SK-N-SH (cell line): ENCODE results near the gene DUSP16. TPM values are rescaled to one million over a fixed set of nuclear protein-coding genes. Genes with fewer than 3 reads are reported as not detected.

Source experiments
- CTCF ChIA-PET: fragments of 300-600, 350-600 bp; formaldehyde crosslinking; extraction: SDS; loops from one replicate; lab custom pipeline; 2021; lab: Yijun Ruan, JAX
- POLR2A ChIA-PET: fragments of 350-600 bp; sonication (Branson Sonifier 250); formaldehyde crosslinking; extraction: SDS; loops from one replicate; lab custom pipeline; 2020; ENCODE audit warnings: antibody characterized with exemption, inconsistent platforms; lab: Yijun Ruan, JAX
- DNase-seq: peaks from one replicate; pipeline ENCODE4 v3.0.0; 2012
- H2AFZ ChIP-seq: fragments of 200-600 bp; sonication (generic); 2 replicates; pipeline ENCODE4 v1.8.1; 2016; ENCODE audit warnings: antibody characterized with exemption, mild to moderate bottlenecking, low read depth
- H3F3A ChIP-seq: fragments of 200-600 bp; sonication (generic); replicated peaks from 2 replicates; pipeline ENCODE3; 2016; ENCODE audit warnings: antibody characterized with exemption, mild to moderate bottlenecking; ENCODE audit not compliant: insufficient read depth
- H3K27ac ChIP-seq, 2 experiments: fragments of 200-500 bp in 1 of 2; fragments of 200-600 bp in 1 of 2; sonication (Bioruptor generic) in 1 of 2; sonication (generic), shearing (Covaris generic) in 1 of 2; 2 replicates each; pipeline versions ENCODE4 v1.5.1 to v1.6.1; 2014 to 2016; ENCODE audit warnings: low read depth in 2 of 2, inconsistent platforms in 1 of 2, low read length in 1 of 2, mild to moderate bottlenecking in 1 of 2, mixed read lengths in 1 of 2
- H3K27me3 ChIP-seq: fragments of 200-600 bp; sonication (generic), shearing (Covaris generic); 2 replicates; pipeline ENCODE4 v1.6.1; 2016; ENCODE audit warnings: mixed run types; ENCODE audit not compliant: insufficient read depth
- H3K36me3 ChIP-seq, 2 experiments: fragments of 200-500 bp in 1 of 2; fragments of 200-600 bp in 1 of 2; sonication (Bioruptor generic) in 1 of 2; sonication (generic) in 1 of 2; replicated peaks in 1 of 2; 2 replicates each; pipeline versions ENCODE3 to v1.5.1; 2014 to 2016; ENCODE audit warnings: low read length in 1 of 2, mild to moderate bottlenecking in 1 of 2; ENCODE audit not compliant: insufficient read depth in 2 of 2, control insufficient read depth in 1 of 2
- H3K4me1 ChIP-seq, 2 experiments: fragments of 200-500 bp in 1 of 2; fragments of 200-600 bp in 1 of 2; sonication (Bioruptor generic) in 1 of 2; sonication (generic), shearing (Covaris generic) in 1 of 2; 2 replicates each; pipeline versions ENCODE4 v1.5.1 to v1.6.1; 2014 to 2016; ENCODE audit warnings: low read depth in 1 of 2, low read length in 1 of 2, mixed run types in 1 of 2; ENCODE audit not compliant: insufficient read depth in 2 of 2, control insufficient read depth in 1 of 2
- H3K4me2 ChIP-seq: fragments of 200-600 bp; sonication (generic), shearing (Covaris generic); 2 replicates; pipeline ENCODE4 v1.6.1; 2017; ENCODE audit warnings: mixed run types
- H3K4me3 ChIP-seq, 2 experiments: fragments of 200-500 bp in 1 of 2; fragments of 200-600 bp in 1 of 2; sonication (Bioruptor generic) in 1 of 2; sonication (generic), shearing (Covaris generic) in 1 of 2; 2 replicates each; pipeline versions ENCODE4 v1.5.1 to v1.8.1; 2014 to 2016; ENCODE audit warnings: low read depth in 2 of 2, inconsistent platforms in 1 of 2, low read length in 1 of 2, mild to moderate bottlenecking in 1 of 2, mixed read lengths in 1 of 2, moderate library complexity in 1 of 2
- H3K79me2 ChIP-seq: fragments of 200-600 bp; sonication (generic); 2 replicates; pipeline ENCODE4 v1.8.1; 2017; ENCODE audit warnings: mild to moderate bottlenecking; ENCODE audit not compliant: insufficient read depth
- H3K9ac ChIP-seq: fragments of 200-600 bp; sonication (generic); 2 replicates; pipeline ENCODE4 v1.6.1; 2017; ENCODE audit warnings: mixed run types
- H3K9me2 ChIP-seq: fragments of 200-600 bp; sonication (generic); 2 replicates; pipeline ENCODE4 v1.6.1; 2017; ENCODE audit warnings: mixed run types
- H3K9me3 ChIP-seq: fragments of 200-600 bp; sonication (generic); 2 replicates; pipeline ENCODE4 v1.6.1; 2017; ENCODE audit warnings: mixed run types, mild to moderate bottlenecking, moderate library complexity
- H4K20me1 ChIP-seq: fragments of 200-600 bp; sonication (generic); 2 replicates; pipeline ENCODE4 v1.6.1; 2017; ENCODE audit warnings: mild to moderate bottlenecking, mixed run types; ENCODE audit not compliant: insufficient read depth
- CHD2 ChIP-seq: fragments of 150-350 bp; IDR thresholded peaks from 2 replicates; pipeline ENCODE4 v1.6.1; 2018; ENCODE audit warnings: low read length; ENCODE audit not compliant: partially characterized antibody
- CTCF ChIP-seq: fragments of 200-600 bp; sonication (generic); IDR thresholded peaks from 2 replicates; pipeline ENCODE4 v1.6.1; 2017; ENCODE audit warnings: antibody characterized with exemption, mild to moderate bottlenecking, moderate library complexity
- EP300 ChIP-seq, 2 experiments: IDR thresholded peaks; 2 replicates each; pipeline versions ENCODE4 v1.4.0 to v1.6.1; 2012; ENCODE audit warnings: borderline replicate concordance in 1 of 2, low read depth in 1 of 2, low read length in 1 of 2
- FOSL2 ChIP-seq: IDR thresholded peaks from 2 replicates; pipeline ENCODE4 v1.4.0; 2012; ENCODE audit warnings: low read depth, mild to moderate bottlenecking, moderate library complexity, borderline replicate concordance
- FOXJ3 ChIP-seq: sonication (generic); formaldehyde crosslinking; IDR thresholded peaks from 2 replicates; pipeline ENCODE4 v1.5.1; 2020; ENCODE audit warnings: mild to moderate bottlenecking, missing genetic modification reagents
- FOXM1 ChIP-seq: IDR thresholded peaks from 2 replicates; pipeline ENCODE4 v1.4.0; 2012; ENCODE audit warnings: low read depth, mild to moderate bottlenecking
- JUND ChIP-seq: IDR thresholded peaks from 2 replicates; pipeline ENCODE4 v1.4.0; 2012
- MAX ChIP-seq: IDR thresholded peaks from 2 replicates; pipeline ENCODE4 v1.4.0; 2012; ENCODE audit warnings: low read depth
- MEF2A ChIP-seq: IDR thresholded peaks from 2 replicates; pipeline ENCODE4 v1.4.0; 2012; ENCODE audit warnings: low read depth, borderline replicate concordance
- MXI1 ChIP-seq: IDR thresholded peaks from 2 replicates; pipeline ENCODE4 v1.6.1; 2012; ENCODE audit warnings: mild to moderate bottlenecking, low read depth, low read length, improper control_type of control experiment
- NRF1 ChIP-seq: IDR thresholded peaks from 2 replicates; pipeline ENCODE4 v1.6.1; 2012; ENCODE audit warnings: low read depth, mild to moderate bottlenecking, low read length
- PBX3 ChIP-seq: IDR thresholded peaks from 2 replicates; pipeline ENCODE4; 2012
- POLR2AphosphoS5 ChIP-seq: IDR thresholded peaks from 2 replicates; pipeline ENCODE4 v1.6.1; 2012; ENCODE audit warnings: low read depth, low read length
- RCOR1 ChIP-seq: fragments of 150-350 bp; IDR thresholded peaks from 2 replicates; pipeline ENCODE4 v1.6.1; 2017; ENCODE audit warnings: antibody characterized with exemption, low read length
- RFX5 ChIP-seq: IDR thresholded peaks from 2 replicates; pipeline ENCODE4 v1.6.1; 2012; ENCODE audit warnings: mild to moderate bottlenecking, improper control_type of control experiment, low read length
- RXRA ChIP-seq: IDR thresholded peaks from 2 replicates; pipeline ENCODE4 v1.4.0; 2012; ENCODE audit warnings: low read depth, mild to moderate bottlenecking, borderline replicate concordance
- SMC3 ChIP-seq: IDR thresholded peaks from 2 replicates; pipeline ENCODE4 v1.6.1; 2012; ENCODE audit warnings: low read depth, low read length, improper control_type of control experiment
- TAF1 ChIP-seq: IDR thresholded peaks from 2 replicates; pipeline ENCODE4 v1.6.1; 2012; ENCODE audit warnings: low read depth, mild to moderate bottlenecking, low read length, moderate library complexity, borderline replicate concordance
- TCF12 ChIP-seq: IDR thresholded peaks from 2 replicates; pipeline ENCODE4 v1.4.0; 2012
- TEAD4 ChIP-seq: IDR thresholded peaks from 2 replicates; pipeline ENCODE4 v1.4.0; 2012; ENCODE audit warnings: mild to moderate bottlenecking, borderline replicate concordance; ENCODE audit not compliant: insufficient read depth
- YY1 ChIP-seq: IDR thresholded peaks from 2 replicates; pipeline ENCODE4 v1.4.0; 2012; ENCODE audit warnings: low read depth, mild to moderate bottlenecking
- WGBS: methylation state at CpG from one replicate; pipeline ENCODE4 v1.1.6; 2017; ENCODE audit warnings: low lambda C conversion rate; 5-methylcytosine and 5-hydroxymethylcytosine counted together
- polyA plus RNA-seq, 3 experiments: library from polyadenylated mRNA; depleted of rRNA; stranded (reverse); fragments of >200 nt; gene quantifications; 2 replicates each; pipeline ENCODE4 v1.2.3, GENCODE V29; 2012

DUSP16 gene
- polyA plus RNA-seq, 1 of the 3 experiments (the other 2 are of a cell fraction), result 7.1 TPM

- no peak overlapping the region for H3K4me2 ChIP-seq
- DNase-seq, result no peak
- H3K9me2 ChIP-seq, result no peaks in the 10 kb centered on the region
- H4K20me1 ChIP-seq, result no peaks in the 10 kb centered on the region
- no peaks in the 10 kb centered on the region for H3K4me1 ChIP-seq
- TF ChIP-seq TEAD4 (no peak), JUND (no peak), TCF12 (no peak)
- TF ChIP-seq, all 33 proteins: peak for 0
- H3K4me3 ChIP-seq, result no peak overlapping the region
- no peak overlapping the region for H3K9ac ChIP-seq
- ChIA-PET POLR2A (interaction anchor here (0.6 kb wide), 1 partner anchor 25 kb away, joined by 3 read pairs; no protein-coding TSS in a partner anchor), CTCF (interaction anchor here (1.0 to 1.4 kb wide), 3 partner anchors 24 to 169 kb away, joined by 3 to 4 read pairs (median 3); no protein-coding TSS in a partner anchor)
- peaks cover 11 to 37% of the 10 kb centered on the region in 2 experiments for H3K36me3 ChIP-seq
- H3K27me3 ChIP-seq, result no peaks in the 10 kb centered on the region
- WGBS, result 94% methylated on average over 6 of the region's 6 CpGs
- no peak overlapping the region for H2AFZ ChIP-seq
- peaks cover 6% of the 10 kb centered on the region for H3F3A ChIP-seq
- H3K27ac ChIP-seq, result no peak overlapping the region
- H3K9me3 ChIP-seq, result no peaks in the 10 kb centered on the region
- peaks cover 39% of the 10 kb centered on the region for H3K79me2 ChIP-seq
Measured at GRCh38 chr12:12486661-12487240, 75.9 kb downstream of the DUSP16 start.

- Histone ChIP-seq H3K27me3 (no peaks in the 10 kb centered on the region), H3K9ac (no peak overlapping the region), H4K20me1 (no peaks in the 10 kb centered on the region)
- POLR2A ChIA-PET, result no interaction called here
- TF ChIP-seq NRF1 (no peak), RFX5 (no peak), MXI1 (no peak)
- TF ChIP-seq, all 33 proteins: peak for 0
- no peak overlapping the region for H2AFZ ChIP-seq
- CTCF ChIA-PET, result interaction anchor here (0.7 to 1.5 kb wide), 2 partner anchors 8 to 11 kb away, joined by 4 read pairs; no protein-coding TSS in a partner anchor
- H3K4me2 ChIP-seq, result no peak overlapping the region
- peaks cover 25% of the 10 kb centered on the region for H3K79me2 ChIP-seq
- WGBS, result 93% methylated on average over 3 of the region's 3 CpGs
- no peaks in the 10 kb centered on the region for H3K4me1 ChIP-seq
- H3K36me3 ChIP-seq, result peaks cover 28 to 53% of the 10 kb centered on the region in 2 experiments
- H3K27ac ChIP-seq, result no peak overlapping the region
- DNase-seq, result no peak
- no peak overlapping the region for H3K4me3 ChIP-seq
- H3K9me2 ChIP-seq, result no peaks in the 10 kb centered on the region
- no peaks in the 10 kb centered on the region for H3K9me3 ChIP-seq
- peaks cover 6% of the 10 kb centered on the region for H3F3A ChIP-seq
Measured at GRCh38 chr12:12483438-12483837, 79.2 kb downstream of the DUSP16 start.

GRCh38 chr12:12482959-12483358, 79.7 kb downstream of the DUSP16 start:
- no peak overlapping the region for H3K27ac ChIP-seq
- no peaks in the 10 kb centered on the region for H3K4me1 ChIP-seq
- peaks cover 25% of the 10 kb centered on the region for H3K79me2 ChIP-seq
- H3K27me3 ChIP-seq, result no peaks in the 10 kb centered on the region
- 91% methylated on average over 6 of the region's 6 CpGs for WGBS
- POLR2A ChIA-PET, result no interaction called here
- no peaks in the 10 kb centered on the region for H4K20me1 ChIP-seq
- no peak overlapping the region for H2AFZ ChIP-seq
- no peak overlapping the region for H3K9ac ChIP-seq
- H3F3A ChIP-seq, result peaks cover 6% of the 10 kb centered on the region
- no peak for DNase-seq
- H3K9me3 ChIP-seq, result no peaks in the 10 kb centered on the region
- CTCF ChIA-PET, result no interaction called here
- H3K4me3 ChIP-seq, result no peak overlapping the region
- H3K9me2 ChIP-seq, result no peaks in the 10 kb centered on the region
- H3K36me3 ChIP-seq, result peaks cover 28 to 54% of the 10 kb centered on the region in 2 experiments
- no peak overlapping the region for H3K4me2 ChIP-seq
- TF ChIP-seq FOSL2 (no peak), CHD2 (no peak), TAF1 (no peak), RXRA (no peak), FOXJ3 (CRISPR knock-in tag) (no peak), SMC3 (no peak), FOXM1 (no peak), POLR2AphosphoS5 (no peak), CTCF (no peak), EP300 (IDR thresholded peaks at IDR 0.05; ENCODE audit: borderline replicate concordance in 1 of 2, low read depth in 1 of 2, low read length in 1 of 2) (no peak), YY1 (no peak), MAX (no peak), MEF2A (no peak), RCOR1 (no peak), PBX3 (no peak)
